Right ventricle myocardium superior (tissue), 1 donor: Measurements from ENCODE around the gene OR6C70. TPM values are rescaled to one million over a fixed set of nuclear protein-coding genes. Genes with fewer than 3 reads are reported as not detected.
"Not testable (repeated sequence)": the region's sequence is repeated elsewhere in the genome, so short reads cannot be mapped to it uniquely, and the experiment has no call there.

Experiments used
- ATAC-seq: fragments of 200-7000 bp; cut with Tn5 transposase; one replicate; pipeline ENCODE4 v1.9.1; 2020; ENCODE audit warnings: mild to moderate bottlenecking; ENCODE audit not compliant: poor library complexity
- DNase-seq: peaks from one replicate; pipeline ENCODE4 v3.0.0-alpha.2; 2020
- intact Hi-C: fragments of 100-400 bp; cut with DNase I; formaldehyde crosslinking; loops from one replicate; pipeline ENCODE4 v1.11.2; 2022
- long read RNA-seq: library from polyadenylated mRNA; unstranded; transcript quantifications from one replicate; pipeline ENCODE4 v2.0.0, GENCODE V29; 2021
- total RNA-seq: library from RNA; stranded (reverse); fragmentation: NEBNext Ultra II Directional; extraction: Animal tissue kit (Norgen Biotek cat#: 25700); gene quantifications from one replicate; pipeline ENCODE4 v1.2.1, GENCODE V29; 2021
- donor health status: DM: no; HTN: yes; CAD: no; lungs with severe emphysema.

OR6C70 gene
- total RNA-seq, result not detected
- long read RNA-seq, result 0 reads

GRCh38 chr12:55470088-55470829 lies at the start of gene OR6C70:
Gene OR6C70, minus strand, starts transcription at chr12:55470138. Its CDS starts 0 bp downstream, at chr12:55470138.
- DNase-seq (no peak), ATAC-seq (no peak)

GRCh38 chr12:55516391-55516790 lies 46.5 kb upstream of the OR6C70 start:
- intact Hi-C loops, result no loop called here
- ATAC-seq (no peak), DNase-seq (no peak)

More at GRCh38 chr12:55470088-55470829, at the start of gene OR6C70:
- intact Hi-C loops, result no loop called here

GRCh38 chr12:55515696-55516095 lies 45.8 kb upstream of the OR6C70 start:
- ATAC-seq (no peak), DNase-seq (no peak)
- intact Hi-C loops, result no loop called here

- no peak for DNase-seq
- intact Hi-C loops, result no loop called here
- no peak for ATAC-seq
These were observed 31.7 kb upstream of the OR6C70 start for GRCh38 chr12:55501601-55502000.

GRCh38 chr12:55499810-55500252 lies 29.9 kb upstream of the OR6C70 start:
- intact Hi-C loops, result no loop called here
- no peak for ATAC-seq
- DNase-seq, result no peak

GRCh38 chr12:55499231-55499630 lies 29.3 kb upstream of the OR6C70 start:
- ATAC-seq (no peak), DNase-seq (no peak)
- intact Hi-C loops, result no loop called here

- no peak for DNase-seq
- intact Hi-C loops, result no loop called here
- no peak for ATAC-seq
These were observed 25.6 kb upstream of the OR6C70 start for GRCh38 chr12:55495490-55495889.

GRCh38 chr12:55492078-55492477 lies 22.1 kb upstream of the OR6C70 start, which contains the start of gene OR6C68:
Gene OR6C68, plus strand, starts transcription at chr12:55492378. Its CDS starts 0 bp downstream, at chr12:55492378.
- no peak for DNase-seq
- no peak for ATAC-seq
- intact Hi-C loops, result no loop called here

GRCh38 chr12:55484284-55484683 lies 14.3 kb upstream of the OR6C70 start:
- not testable (repeated sequence) for ATAC-seq

GRCh38 chr12:55479136-55479535 lies 9.2 kb upstream of the OR6C70 start:
- intact Hi-C loops, ATAC-seq, DNase-seq: not testable (repeated sequence)

More at GRCh38 chr12:55484284-55484683, 14.3 kb upstream of the OR6C70 start:
- DNase-seq, intact Hi-C loops: not testable (repeated sequence)

- no peak for ATAC-seq
- intact Hi-C loops, result no loop called here
- no peak for DNase-seq
These were observed 2.3 kb upstream of the OR6C70 start for GRCh38 chr12:55472264-55472663.

GRCh38 chr12:55469291-55469690 lies 647 bp downstream of the OR6C70 start:
- no peak for DNase-seq
- ATAC-seq, result no peak
- intact Hi-C loops, result no loop called here

- DNase-seq, result no peak
- intact Hi-C loops, result no loop called here
- no peak for ATAC-seq
These were observed 2.1 kb downstream of the OR6C70 start for GRCh38 chr12:55467836-55468235.

- DNase-seq, intact Hi-C loops, ATAC-seq: not testable (repeated sequence)
These were observed 5.0 kb downstream of the OR6C70 start for GRCh38 chr12:55464926-55465325.

- no peak for ATAC-seq
- intact Hi-C loops, result no loop called here
These were observed 21.1 kb downstream of the OR6C70 start for GRCh38 chr12:55448825-55449224.

GRCh38 chr12:55446326-55446725 lies 23.6 kb downstream of the OR6C70 start:
- ATAC-seq (no peak), DNase-seq (no peak)
- intact Hi-C loops, result no loop called here

More at GRCh38 chr12:55448825-55449224, 21.1 kb downstream of the OR6C70 start:
- DNase-seq, result no peak

GRCh38 chr12:55445357-55445756 lies 24.6 kb downstream of the OR6C70 start:
- intact Hi-C loops, result no loop called here
- no peak for DNase-seq

GRCh38 chr12:55443776-55444175 lies 26.2 kb downstream of the OR6C70 start, which contains the start of gene OR6C2:
Gene OR6C2, plus strand, starts transcription at chr12:55444076. Its CDS starts 8,138 bp downstream, at chr12:55452214.
- no peak for ATAC-seq
- DNase-seq, result no peak

More at GRCh38 chr12:55445357-55445756, 24.6 kb downstream of the OR6C70 start:
- no peak for ATAC-seq

GRCh38 chr12:55441233-55441632 lies 28.7 kb downstream of the OR6C70 start:
- ATAC-seq, intact Hi-C loops, DNase-seq: not testable (repeated sequence)

More at GRCh38 chr12:55443776-55444175, 26.2 kb downstream of the OR6C70 start, which contains the start of gene OR6C2:
- intact Hi-C loops, result no loop called here
